A673 (cell line): Measurements from ENCODE around the gene ZNF366.

Source experiments
- EZH2 ChIP-seq: fragments of 200-600 bp; sonication (generic); IDR thresholded peaks from 2 replicates; pipeline ENCODE4 v1.6.1; 2017; ENCODE audit warnings: borderline replicate concordance, low read depth, mild to moderate bottlenecking, mixed read lengths, antibody characterized with exemption, low read length; ENCODE audit not compliant: poor library complexity, severe bottlenecking
- TF ChIP-seq, protein P1 (sequence below): fragments of 300-800, 200-600 bp; sonication (generic); conservative IDR thresholded peaks from 2 replicates; pipeline ENCODE4 v1.5.1; 2017; ENCODE audit warnings: low read depth, mild to moderate bottlenecking, antibody characterized with exemption, low read length, moderate library complexity, mixed read lengths

GRCh38 chr5:72468024-72468423 lies 39.2 kb downstream of the ZNF366 start:
- TF ChIP-seq, protein P1, sequence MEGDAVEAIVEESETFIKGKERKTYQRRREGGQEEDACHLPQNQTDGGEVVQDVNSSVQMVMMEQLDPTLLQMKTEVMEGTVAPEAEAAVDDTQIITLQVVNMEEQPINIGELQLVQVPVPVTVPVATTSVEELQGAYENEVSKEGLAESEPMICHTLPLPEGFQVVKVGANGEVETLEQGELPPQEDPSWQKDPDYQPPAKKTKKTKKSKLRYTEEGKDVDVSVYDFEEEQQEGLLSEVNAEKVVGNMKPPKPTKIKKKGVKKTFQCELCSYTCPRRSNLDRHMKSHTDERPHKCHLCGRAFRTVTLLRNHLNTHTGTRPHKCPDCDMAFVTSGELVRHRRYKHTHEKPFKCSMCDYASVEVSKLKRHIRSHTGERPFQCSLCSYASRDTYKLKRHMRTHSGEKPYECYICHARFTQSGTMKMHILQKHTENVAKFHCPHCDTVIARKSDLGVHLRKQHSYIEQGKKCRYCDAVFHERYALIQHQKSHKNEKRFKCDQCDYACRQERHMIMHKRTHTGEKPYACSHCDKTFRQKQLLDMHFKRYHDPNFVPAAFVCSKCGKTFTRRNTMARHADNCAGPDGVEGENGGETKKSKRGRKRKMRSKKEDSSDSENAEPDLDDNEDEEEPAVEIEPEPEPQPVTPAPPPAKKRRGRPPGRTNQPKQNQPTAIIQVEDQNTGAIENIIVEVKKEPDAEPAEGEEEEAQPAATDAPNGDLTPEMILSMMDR, result no peak
- TF ChIP-seq EZH2, result no peak
